Measurements from ENCODE around the gene ARHGAP12. TPM values are rescaled to one million over a fixed set of nuclear protein-coding genes. Genes with fewer than 3 reads are reported as not detected.

Gene ARHGAP12
- total RNA-seq, 1 donor from 2014 or later, result 26.0 TPM

- DNase-seq (ENCODE audit: low read depth in 2 of 2), result no peak
Measured at GRCh38 chr10:31885971-31886370, 42.7 kb downstream of the ARHGAP12 start.

GRCh38 chr10:31884386-31884785 is 44.2 kb downstream of the ARHGAP12 start:
- no peak for DNase-seq (ENCODE audit: low read depth in 2 of 2)

GRCh38 chr10:31883397-31883796 is 45.2 kb downstream of the ARHGAP12 start:
- DNase-seq (ENCODE audit: low read depth in 2 of 2), result peak in 1 of 2 donors; percentile 9

GRCh38 chr10:31878486-31878885 is 50.1 kb downstream of the ARHGAP12 start:
- no peak for DNase-seq (ENCODE audit: low read depth in 2 of 2)

GRCh38 chr10:31876652-31877352 is 51.8 kb downstream of the ARHGAP12 start:
- DNase-seq (ENCODE audit: low read depth in 2 of 2), result no peak

- DNase-seq (ENCODE audit: low read depth in 2 of 2), result no peak
Measured at GRCh38 chr10:31875608-31876007, 53.0 kb downstream of the ARHGAP12 start.

GRCh38 chr10:31873724-31874123 is 54.9 kb downstream of the ARHGAP12 start:
- no peak for DNase-seq (ENCODE audit: low read depth in 2 of 2)

GRCh38 chr10:31871266-31872065 is 57.2 kb downstream of the ARHGAP12 start:
- DNase-seq (ENCODE audit: low read depth in 2 of 2), result no peak

GRCh38 chr10:31867646-31868045 is 61.0 kb downstream of the ARHGAP12 start:
- DNase-seq (ENCODE audit: low read depth in 2 of 2), result no peak

- peak in 1 of 2 donors; percentile 71 for DNase-seq (ENCODE audit: low read depth in 2 of 2)
Measured at GRCh38 chr10:31866118-31866670, 62.4 kb downstream of the ARHGAP12 start.

GRCh38 chr10:31864834-31865518 is 63.7 kb downstream of the ARHGAP12 start:
- DNase-seq (ENCODE audit: low read depth in 2 of 2), result peak; percentile 80 to 89

GRCh38 chr10:31855033-31855432 is 73.6 kb downstream of the ARHGAP12 start:
- DNase-seq (ENCODE audit: low read depth in 2 of 2), result no peak

GRCh38 chr10:31853629-31854028 is 75.0 kb downstream of the ARHGAP12 start:
- no peak for DNase-seq (ENCODE audit: low read depth in 2 of 2)

- DNase-seq (ENCODE audit: low read depth in 2 of 2), result no peak
Measured at GRCh38 chr10:31851216-31851615, 77.4 kb downstream of the ARHGAP12 start.

GRCh38 chr10:31847515-31847914 is 81.1 kb downstream of the ARHGAP12 start:
- DNase-seq (ENCODE audit: low read depth in 2 of 2), result no peak

- DNase-seq (ENCODE audit: low read depth in 2 of 2), result no peak
Measured at GRCh38 chr10:31838709-31839108, 89.9 kb downstream of the ARHGAP12 start.

- DNase-seq (ENCODE audit: low read depth in 2 of 2), result no peak
Measured at GRCh38 chr10:31838065-31838464, 90.6 kb downstream of the ARHGAP12 start.

GRCh38 chr10:31836569-31837406 is 91.8 kb downstream of the ARHGAP12 start:
- peak; percentile 61 to 66 for DNase-seq (ENCODE audit: low read depth in 2 of 2)

GRCh38 chr10:31833753-31834152 is 94.9 kb downstream of the ARHGAP12 start:
- DNase-seq (ENCODE audit: low read depth in 2 of 2), result no peak

GRCh38 chr10:31832261-31832660 is 96.4 kb downstream of the ARHGAP12 start:
- no peak for DNase-seq (ENCODE audit: low read depth in 2 of 2)

GRCh38 chr10:31830887-31831286 is 97.7 kb downstream of the ARHGAP12 start:
- DNase-seq (ENCODE audit: low read depth in 2 of 2), result peak in 1 of 2 donors; percentile 3
